ENCODE measurements around the gene UVSSA.
"Not testable (repeated sequence)": the region's sequence is repeated elsewhere in the genome, so short reads cannot be mapped to it uniquely, and the experiment has no call there.

UVSSA gene

GRCh38 chr4:1331591-1332353 lies 15.2 kb upstream of the UVSSA start:
- DNase-seq (ENCODE audit: low read depth in 2 of 2), result no peak

- DNase-seq (ENCODE audit: low read depth in 2 of 2), result no peak
These were observed 14.3 kb upstream of the UVSSA start for GRCh38 chr4:1332686-1333085.

GRCh38 chr4:1333256-1333655 lies 13.8 kb upstream of the UVSSA start:
- no peak for DNase-seq (ENCODE audit: low read depth in 2 of 2)

- DNase-seq (ENCODE audit: low read depth in 2 of 2), result not testable (repeated sequence)
These were observed 13.0 kb upstream of the UVSSA start for GRCh38 chr4:1333851-1334578.

GRCh38 chr4:1334579-1334895 lies 12.5 kb upstream of the UVSSA start:
- DNase-seq (ENCODE audit: low read depth in 2 of 2), result no peak

- DNase-seq (ENCODE audit: low read depth in 2 of 2), result not testable (repeated sequence)
These were observed 11.7 kb upstream of the UVSSA start for GRCh38 chr4:1335193-1335883.

GRCh38 chr4:1336088-1336491 lies 10.9 kb upstream of the UVSSA start:
- DNase-seq (ENCODE audit: low read depth in 2 of 2), result no peak

GRCh38 chr4:1337376-1337831 lies 9.6 kb upstream of the UVSSA start:
- peak; percentile 46 to 62 for DNase-seq (ENCODE audit: low read depth in 2 of 2)

GRCh38 chr4:1337951-1338751 lies 8.9 kb upstream of the UVSSA start:
- no peak for DNase-seq (ENCODE audit: low read depth in 2 of 2)

- DNase-seq (ENCODE audit: low read depth in 2 of 2), result no peak
These were observed 8.1 kb upstream of the UVSSA start for GRCh38 chr4:1338752-1339414.

- DNase-seq (ENCODE audit: low read depth in 2 of 2), result no peak
These were observed 7.5 kb upstream of the UVSSA start for GRCh38 chr4:1339489-1339888.

- no peak for DNase-seq (ENCODE audit: low read depth in 2 of 2)
These were observed 6.7 kb upstream of the UVSSA start for GRCh38 chr4:1340181-1340747.

GRCh38 chr4:1340861-1341260 lies 6.1 kb upstream of the UVSSA start:
- no peak for DNase-seq (ENCODE audit: low read depth in 2 of 2)

- no peak for DNase-seq (ENCODE audit: low read depth in 2 of 2)
These were observed 5.0 kb upstream of the UVSSA start for GRCh38 chr4:1342003-1342402.

- DNase-seq (ENCODE audit: low read depth in 2 of 2), result no peak
These were observed 2.3 kb upstream of the UVSSA start for GRCh38 chr4:1344696-1345095.

- DNase-seq (ENCODE audit: low read depth in 2 of 2), result no peak
These were observed 866 bp upstream of the UVSSA start for GRCh38 chr4:1345903-1346780.

GRCh38 chr4:1347410-1347864 lies 429 bp downstream of the UVSSA start:
- no peak for DNase-seq (ENCODE audit: low read depth in 2 of 2)

- DNase-seq (ENCODE audit: low read depth in 2 of 2), result no peak
These were observed 1.1 kb downstream of the UVSSA start for GRCh38 chr4:1348014-1348513.

GRCh38 chr4:1348746-1349145 lies 1.7 kb downstream of the UVSSA start:
- DNase-seq (ENCODE audit: low read depth in 2 of 2), result no peak
